Stimulated activated CD8-positive, alpha-beta memory T cell treated with anti-CD3 and anti-CD28 coated beads, Interleukin-7, amount 100 ng/mL, for 24 hours (primary cell): Measurements from ENCODE around the gene DCHS1.

ENCODE experiments used
- DNase-seq: peaks from one replicate; pipeline ENCODE4 v3.0.0-alpha.2; 2020; ENCODE audit warnings: low read depth

The DCHS1 gene

DNA sequence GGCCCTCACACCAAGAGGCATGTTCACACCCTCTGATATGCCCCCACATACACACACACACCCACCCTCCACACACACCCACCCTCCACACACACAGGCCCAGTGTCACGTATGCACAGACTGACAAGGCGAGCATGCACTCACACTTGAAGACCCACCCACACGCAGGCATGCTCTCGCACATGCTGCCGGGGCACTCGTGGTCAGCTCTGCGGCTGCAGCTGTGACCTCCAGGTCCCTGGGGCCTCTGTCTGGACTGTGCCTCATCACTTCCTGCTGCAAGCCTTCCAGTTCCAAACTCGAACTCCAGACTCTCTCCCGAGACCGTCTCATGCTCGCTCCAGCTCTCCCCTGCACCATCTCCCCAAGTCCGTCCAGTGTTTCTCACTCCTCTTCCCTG is 9.5 kb downstream of the DCHS1 start:
- no peak for DNase-seq

DNA sequence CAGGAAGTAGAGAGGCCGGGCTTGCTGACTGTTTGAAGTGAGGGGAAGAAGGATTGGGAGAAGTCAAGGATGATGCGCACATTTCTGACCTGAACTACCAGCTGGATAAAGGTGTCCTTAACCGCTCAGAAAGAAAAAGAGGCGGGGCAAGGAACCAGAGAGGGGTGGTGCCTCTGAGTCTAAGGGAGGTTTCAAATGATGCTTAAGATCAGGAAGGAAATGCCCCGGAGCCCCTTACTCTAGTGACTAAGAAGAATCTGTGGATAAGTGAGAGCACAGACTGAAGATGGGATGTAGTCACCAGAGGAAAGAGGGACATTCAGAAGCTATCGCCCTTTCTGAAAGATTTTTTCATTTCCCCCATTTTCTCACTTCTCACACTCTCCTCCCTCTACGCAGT is 12.7 kb downstream of the DCHS1 start:
- DNase-seq = no peak

DNA sequence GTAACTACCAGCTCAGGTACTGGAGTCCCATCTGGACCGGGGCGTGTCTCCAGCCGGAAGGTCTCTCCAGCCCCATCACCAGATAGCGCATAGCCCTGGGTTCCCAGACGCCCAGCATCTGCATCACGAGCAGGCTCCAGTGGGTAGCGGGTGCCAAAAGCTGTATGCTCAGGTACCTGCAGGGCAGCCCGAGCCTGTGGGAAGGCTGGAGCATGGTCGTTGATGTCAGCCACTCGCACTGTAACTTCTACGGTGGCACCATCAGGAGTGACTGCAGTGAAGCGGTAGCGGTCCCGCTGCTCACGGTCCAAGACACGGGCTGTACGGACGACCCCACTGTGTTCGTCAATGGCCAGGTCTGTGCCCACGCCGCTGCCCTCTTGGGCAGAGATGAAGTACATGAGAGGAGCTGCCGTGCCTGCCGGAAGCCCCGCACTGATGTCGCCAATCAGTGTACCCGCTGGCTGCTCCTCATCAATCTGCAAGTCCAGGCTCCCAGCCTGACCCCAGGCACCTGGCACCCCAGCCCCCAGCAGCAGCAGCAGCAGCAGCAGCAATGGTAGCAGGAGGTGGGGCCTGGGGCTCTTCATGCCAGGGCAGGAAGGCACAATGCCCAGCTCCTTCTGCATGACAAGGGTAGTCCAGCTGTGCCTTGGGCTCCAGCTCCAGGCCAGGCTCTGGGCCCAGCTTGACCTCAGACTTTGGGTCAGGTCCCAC is 14.5 kb downstream of the DCHS1 start:
- no peak for DNase-seq

DNA sequence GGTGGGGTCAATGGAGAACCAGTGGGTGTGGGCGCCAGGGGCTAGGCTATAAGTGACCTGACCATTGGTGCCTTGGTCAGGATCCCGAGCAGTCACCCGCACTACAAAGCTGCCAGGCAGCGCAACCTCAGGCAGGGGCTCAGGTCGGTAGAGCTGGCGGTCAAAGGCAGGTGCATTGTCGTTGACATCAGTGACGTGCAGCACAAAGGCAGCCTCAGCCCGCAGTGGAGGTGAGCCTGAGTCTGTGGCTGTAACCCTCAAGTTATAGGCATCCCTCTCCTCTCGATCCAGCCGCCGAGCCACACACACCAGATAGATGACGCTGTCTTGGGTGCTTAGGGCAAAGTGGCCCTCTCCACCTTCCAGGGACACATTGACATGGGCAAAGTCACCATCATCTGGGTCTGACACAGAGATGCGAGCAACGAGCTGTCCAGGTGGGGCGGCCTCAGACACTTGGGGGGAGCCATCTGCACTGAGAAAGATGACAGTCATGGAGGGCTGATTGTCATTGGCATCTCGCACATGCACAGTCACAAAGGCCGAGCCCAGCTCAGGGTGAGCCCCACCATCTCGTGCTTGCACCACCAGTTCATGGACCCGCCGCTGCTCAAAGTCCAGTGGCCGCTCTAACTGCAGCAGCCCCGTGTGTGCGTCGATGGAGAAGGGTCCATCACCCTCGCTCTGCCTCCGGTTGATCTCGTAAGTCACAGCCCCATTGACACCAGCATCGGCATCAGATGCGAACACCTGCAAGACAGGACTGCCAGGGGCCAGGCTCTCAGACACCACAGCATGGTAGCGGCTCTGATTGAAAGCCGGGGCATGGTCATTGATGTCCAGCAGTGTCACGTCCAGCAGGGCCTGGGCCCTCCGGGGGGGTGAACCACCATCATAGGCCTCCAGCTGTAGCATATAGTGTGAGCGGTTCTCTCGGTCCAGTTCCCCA is 15.3 kb downstream of the DCHS1 start:
- DNase-seq = no peak

DNA sequence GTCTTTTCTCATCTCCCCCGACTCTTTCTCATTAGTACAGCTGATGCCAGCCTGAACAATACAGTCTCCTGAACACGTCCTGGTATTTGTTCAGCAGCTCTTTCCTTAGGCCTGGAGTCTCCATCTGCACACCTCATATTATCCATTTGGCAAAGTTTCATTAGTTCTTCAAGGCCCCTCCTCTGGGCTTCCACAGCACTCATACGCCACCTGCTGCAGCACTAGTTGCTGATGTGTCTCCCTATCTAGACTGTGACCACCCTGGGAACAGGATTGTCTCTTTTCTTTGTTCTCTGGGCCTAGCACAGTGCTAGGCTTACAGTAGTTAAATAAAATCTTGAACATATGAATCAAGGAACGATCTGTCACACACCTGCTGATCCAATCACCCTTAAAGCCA is 17.2 kb downstream of the DCHS1 start:
- DNase-seq = no peak

DNA sequence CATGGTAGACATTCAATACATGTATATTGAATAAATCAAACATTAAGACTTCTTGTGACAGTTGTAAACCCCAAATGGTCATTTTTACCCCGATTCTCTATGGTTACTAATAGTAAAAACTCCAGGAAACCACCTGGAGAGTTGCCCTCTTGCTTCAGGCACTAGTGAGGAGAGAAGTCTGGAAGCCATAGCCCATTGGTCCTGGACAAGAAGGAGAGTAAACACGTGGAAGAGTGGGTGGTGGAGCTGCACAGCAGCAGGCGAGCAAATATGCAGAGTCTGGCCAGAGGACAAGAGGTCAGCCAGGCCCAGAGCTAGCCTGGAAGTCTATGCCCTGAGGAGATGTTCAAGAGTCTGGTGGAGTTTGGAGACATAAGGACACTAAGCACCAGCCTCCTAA is 17.7 kb downstream of the DCHS1 start:
- DNase-seq = no peak

DNA sequence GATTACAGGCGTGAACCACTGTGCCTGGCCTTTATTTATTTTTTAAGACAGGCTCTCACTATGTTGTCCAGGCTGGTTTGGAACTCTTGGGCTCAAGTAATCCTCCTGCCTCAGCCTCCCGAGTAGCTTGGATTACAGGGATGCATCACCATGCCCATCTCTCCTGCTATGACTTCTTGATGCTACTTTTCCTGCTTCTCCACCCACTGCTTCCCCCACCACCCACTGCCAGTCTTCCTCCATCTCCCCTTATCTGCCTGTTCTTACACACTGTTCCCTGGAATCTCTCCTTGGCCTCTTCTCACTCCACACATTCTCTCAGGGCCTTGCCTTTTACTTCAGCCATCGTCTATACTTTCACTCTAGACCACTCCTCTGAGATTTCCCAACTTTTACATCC is 19.1 kb downstream of the DCHS1 start:
- no peak for DNase-seq

DNA sequence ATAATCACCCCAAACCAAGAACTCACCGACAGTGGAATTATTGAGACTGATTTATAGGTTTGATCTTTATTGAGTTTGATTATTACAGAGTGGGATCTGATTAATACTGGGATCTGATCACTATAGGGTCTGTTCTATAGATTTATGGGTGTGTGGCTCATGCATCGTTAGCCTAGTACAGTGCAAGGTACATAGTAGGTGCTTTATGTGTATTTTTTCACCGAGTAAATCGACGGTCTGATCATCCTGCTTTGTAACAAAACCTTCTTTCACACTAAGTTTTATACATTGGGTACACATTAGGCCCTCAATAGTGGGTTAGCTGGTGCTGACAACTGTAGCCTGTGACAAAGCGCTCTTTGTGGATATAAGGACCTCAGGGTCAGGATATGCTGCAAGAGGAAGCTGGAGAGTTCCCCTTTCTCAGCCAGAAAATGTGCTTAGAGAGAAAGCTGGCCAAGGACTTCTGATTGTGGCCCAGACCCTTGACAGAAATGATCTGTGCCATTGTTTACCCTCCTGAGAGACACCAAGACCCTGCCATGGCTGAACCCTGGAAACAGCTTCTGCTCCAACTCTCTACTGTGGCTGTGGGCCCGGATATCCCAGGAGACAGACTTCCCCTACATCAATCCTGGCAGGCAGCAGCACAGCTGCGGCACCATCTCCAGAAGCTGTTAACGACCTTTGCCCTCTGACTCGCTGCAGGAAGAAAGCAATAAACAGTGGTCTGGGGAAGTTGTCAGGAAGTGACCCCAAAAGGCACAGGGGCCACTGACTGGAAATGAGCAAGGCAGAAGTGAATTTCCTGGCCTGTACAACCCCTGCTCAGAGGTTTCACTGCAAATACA is 20.3 kb downstream of the DCHS1 start:
- no peak for DNase-seq

DNA sequence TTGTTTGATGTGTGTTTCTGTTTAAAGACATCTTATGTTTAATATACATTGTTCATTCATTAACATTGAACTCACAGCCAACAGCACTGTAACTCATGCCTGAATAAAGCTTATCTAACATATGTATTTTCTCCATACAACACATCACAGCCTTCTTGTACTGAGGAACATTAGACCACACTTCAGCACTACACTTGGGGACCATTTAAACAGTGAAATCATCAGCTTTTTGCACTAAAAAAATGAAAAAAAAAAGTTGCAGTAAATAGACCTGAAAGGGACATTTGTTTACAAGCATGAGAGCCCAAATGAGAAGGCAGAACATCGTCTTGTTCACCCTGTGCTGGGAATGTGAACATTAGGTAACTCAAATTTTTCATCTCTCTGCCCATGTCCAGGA is 21.1 kb downstream of the DCHS1 start:
- no peak for DNase-seq

DNA sequence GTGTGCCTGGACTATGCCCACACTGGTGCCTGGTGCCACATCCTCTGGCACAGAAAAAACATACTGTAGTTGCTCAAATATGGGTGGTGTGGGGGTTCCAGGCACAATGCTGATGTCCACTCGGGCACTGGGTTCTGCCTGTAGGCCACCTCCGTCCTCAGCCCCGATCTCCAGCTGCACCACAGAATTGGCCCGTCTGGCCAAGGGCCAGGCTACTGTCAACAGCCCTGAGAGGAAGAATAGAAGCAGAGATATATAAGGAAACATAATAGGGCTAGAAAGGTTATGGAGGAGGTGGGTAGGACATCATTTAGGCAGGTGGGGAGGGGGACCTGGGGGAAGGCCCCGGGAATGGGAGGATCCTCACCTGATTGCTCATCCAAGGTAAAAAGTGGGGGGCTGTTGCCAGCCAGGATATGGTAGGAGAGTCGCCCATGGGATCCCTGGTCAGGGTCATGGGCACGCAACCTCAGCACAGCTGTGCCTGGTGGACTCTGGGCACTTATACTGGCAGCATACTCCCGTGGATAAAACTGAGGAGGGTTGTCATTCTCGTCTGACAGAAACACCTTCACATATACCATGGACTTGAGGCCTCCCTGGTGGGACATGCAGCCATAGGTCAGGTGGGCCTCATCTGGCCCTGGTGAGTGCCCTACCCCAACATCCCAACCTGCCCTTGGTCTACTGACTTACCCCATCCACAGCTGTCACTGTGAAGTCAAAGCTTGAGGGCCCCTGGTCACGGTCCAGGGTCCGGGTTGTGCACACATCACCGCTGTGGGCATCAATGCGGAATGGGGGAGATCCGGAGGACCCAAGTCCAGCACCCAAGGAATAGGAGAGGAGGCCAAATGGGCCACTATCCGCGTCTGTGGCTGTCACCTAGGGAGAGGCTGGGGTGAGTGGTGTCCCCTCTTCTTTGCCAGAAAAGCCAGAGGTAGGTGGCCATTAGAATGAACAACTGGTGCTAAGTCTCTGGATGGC is 21.9 kb downstream of the DCHS1 start:
- DNase-seq = no peak

DNA sequence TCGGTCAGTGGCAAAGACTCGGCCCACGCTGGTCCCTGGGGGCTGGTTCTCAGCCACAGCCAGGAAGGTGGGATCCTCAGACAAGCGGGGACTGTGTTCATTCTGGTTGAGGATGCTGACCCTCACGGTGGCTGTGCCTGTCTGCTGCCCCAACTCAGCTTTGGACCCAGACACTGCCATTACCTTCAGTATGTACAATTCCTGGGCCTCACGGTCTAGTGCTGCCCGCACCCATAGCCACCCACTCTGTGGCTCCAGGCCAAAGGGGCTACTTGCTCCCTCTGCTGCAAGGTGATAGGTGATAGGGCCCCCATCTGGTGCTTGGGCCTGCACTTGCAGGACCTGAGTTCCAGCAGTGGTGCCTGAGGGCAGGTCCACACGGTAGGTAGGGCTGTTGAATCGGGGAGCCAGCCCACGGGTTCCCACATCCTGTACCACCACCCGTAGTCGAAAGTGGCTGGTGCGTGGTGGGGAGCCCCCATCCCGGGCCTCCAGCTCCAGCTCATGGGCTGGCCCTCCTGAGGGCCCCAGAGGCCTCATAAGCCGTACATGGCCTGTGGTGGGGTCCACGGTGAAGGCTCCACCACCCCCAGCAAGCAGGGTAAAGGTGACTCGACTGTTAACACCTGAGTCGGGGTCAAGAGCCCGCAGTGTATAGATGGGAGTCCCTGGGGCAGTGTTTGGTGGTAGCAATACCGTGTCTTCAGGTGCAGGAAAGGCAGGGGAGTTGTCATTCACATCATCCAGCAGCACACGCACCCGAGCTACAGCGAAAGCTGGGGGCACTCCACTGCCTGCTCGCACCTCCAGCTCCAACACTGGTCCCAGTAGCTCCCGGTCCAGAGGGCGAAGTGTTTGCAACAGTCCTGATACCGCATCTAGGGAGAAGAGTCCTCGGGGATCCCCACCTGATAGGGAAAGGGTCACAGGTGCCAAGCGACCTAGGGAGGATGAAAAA is 23.2 kb downstream of the DCHS1 start:
- DNase-seq = no peak

DNA sequence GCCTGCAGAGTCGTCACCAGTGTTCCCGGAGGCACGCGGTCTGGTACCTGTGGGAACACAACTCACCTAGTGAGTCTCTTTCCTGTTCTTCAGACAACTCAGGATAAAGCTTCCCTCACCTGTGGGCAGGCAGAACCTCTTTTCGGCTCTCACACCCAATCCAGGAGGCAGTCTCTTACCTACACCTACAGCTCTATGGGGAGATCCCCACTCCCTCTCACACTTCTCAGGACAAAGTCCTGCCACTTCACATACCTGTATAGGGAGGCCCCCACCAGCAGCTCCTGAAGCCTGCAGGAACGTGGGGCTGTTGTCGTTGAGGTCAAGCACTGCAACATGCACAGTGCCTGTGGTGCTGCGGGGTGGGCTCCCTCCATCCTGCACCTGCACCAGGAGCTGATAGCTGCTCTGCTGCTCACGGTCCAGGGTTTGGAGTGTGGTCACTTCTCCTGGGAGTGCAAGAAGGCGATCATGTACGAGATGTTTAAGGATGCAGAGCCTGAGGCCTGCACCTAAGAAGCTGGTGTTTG is 24.2 kb downstream of the DCHS1 start:
- no peak for DNase-seq

DNA sequence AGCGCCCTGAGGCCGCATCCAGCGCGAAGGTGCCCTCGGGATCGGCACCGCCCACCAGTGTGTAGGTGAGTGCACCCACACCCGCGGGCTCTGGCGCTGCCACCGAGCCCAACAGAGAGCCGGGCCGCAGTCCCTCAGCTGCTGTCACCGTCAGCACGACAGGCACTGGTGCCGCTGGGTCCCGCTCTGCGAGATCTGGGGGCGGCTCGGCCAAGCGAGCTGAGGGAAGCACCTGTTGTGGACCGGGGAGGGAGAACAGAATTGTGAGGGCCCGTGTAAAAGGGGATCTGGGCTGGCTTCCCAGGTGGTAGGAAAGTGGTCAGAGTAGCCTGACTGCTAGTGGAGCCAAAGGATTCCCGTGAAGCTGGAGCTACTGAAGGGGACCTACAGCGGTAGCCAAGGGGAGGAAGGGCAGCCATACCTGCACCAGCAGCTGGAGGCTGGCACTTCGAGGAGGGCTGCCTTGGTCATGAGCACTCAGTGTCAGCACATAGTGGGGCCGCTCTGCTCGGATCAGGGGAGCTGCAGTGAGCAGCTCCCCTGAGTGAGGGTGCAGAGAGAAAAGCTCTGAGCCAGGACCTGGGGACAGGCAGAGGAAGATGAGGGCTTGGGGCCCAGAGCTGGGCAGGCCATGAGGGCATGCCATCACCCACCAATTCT is 24.8 kb downstream of the DCHS1 start:
- no peak for DNase-seq

DNA sequence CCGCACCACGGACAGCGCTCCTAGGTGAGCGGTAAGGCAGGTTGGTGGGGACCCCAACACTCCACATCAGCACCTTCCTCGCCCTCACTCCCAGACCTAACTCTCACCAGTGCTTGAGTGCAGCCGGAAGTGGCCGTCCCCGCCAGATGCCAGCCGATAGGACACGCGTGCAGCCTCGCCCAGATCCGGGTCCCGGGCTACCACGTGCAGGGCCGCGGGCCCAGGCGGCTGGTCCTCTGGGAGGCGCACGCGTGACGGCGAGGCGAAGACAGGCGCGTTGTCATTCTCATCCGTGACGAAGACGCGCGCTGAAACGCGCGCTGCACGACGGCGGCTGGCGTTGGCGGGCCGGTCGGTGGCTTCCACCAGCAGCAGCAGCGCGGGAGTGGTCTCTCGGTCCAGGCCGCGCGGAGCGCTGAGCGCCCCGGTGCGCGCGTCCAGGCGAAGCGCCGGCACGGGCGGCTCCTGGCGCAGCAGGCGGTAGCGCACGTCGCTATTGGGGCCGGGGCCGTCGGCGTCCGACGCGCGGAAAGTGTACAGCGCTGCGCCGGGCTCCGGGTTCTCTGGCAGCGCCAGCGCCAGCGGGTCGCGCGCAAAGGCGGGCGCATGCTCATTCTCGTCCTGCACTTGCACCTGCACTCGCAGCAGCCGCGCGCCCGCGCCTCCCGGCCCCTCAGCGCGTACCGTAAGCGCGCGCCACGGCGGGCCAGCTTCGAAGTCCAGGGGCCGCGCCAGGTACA is 25.5 kb downstream of the DCHS1 start:
- DNase-seq = no peak

DNA sequence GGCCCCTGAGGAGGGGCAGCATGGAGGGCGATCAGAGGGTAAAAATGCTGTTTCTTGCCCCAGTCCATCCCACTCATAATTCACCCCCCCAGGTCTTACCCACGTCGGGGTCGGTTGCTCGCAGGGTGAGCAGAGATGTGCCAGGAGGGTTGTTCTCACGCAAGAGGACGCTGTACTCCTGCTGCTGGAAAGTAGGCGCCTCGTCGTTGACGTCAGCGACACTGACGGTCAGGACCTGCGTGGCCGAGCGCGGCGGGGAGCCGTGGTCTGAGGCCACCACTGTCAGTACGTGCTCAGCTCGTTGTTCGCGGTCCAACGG is 26.1 kb downstream of the DCHS1 start:
- no peak for DNase-seq

DNA sequence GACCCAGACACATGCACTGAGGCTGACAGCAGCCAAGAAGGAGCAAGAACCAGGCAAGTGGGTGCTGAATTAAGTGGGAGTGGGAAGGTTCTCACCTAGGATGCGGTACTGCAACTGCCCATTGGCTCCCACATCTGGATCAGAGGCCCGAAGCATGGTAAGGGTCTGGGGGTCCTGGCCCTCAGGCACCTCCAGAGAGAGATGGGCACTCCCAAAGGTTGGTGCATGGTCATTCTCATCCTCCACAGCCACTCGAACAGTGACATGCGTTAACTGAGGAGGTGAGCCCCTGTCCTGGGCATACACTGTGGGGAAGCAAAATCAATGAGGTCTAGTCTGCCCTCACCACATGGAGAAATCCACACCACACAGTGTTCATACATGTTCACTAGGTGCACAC is 27.1 kb downstream of the DCHS1 start:
- no peak for DNase-seq

DNA sequence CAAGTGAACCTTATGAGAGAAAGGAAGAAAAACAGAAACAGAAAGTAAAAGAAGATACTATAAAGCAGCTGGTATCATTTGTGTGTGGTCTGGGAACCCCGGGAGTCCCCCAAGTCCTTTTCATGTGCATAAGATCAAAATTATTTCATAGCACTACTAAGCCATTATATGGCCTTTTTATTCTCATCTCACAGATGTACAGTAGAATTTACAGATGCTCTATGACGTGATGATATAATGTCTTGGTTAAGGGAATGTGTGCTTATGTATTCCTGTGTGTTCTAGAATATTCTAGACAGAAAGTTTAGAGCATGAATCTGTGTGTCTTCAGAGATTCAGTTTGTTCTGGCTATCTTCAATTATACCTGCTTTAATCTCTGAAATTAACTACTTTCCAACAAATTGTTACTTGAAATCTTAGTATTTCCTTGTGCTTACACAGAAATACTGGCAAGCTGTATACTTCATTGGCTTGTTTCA is 27.8 kb downstream of the DCHS1 start:
- DNase-seq = no peak

DNA sequence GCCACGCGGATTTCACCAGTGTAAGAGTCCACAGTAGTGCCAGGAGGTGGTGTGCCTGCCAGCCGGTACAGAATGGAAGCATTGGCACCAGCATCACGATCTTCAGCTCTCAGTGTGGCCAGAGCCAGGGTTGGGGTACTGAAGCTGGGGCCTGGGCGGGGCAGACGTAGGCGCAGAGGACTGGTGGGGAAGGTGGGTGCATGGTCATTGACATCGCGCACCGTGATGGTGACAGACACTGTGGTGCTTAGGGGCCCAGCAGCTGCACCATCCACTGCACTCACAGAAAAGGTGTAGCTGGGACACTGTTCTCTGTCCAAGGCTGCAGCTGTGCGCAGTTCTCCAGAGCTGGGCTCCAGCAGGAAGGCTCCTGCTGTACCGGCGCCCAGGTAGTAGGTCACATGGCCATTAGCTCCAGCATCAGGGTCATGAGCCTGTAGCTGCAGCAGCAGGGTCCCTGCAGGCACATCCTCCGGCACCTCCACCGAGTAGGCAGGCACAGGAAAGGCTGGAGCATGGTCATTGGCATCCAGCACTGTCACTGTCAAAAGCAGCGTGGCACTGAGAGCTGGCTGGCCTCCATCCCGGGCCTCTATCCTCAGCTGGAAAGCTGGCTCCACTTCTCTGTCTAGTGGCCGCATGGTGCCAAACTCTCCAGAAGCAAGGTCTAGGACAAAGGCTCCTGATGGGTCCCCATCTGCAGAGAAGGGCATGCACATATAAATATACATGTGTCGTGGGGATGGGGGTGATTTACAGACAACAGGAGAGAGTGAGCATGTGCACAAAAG is 28.4 kb downstream of the DCHS1 start:
- no peak for DNase-seq
